ENCODE measurements around the gene VPS13D. TPM values are rescaled to one million over a fixed set of nuclear protein-coding genes. Genes with fewer than 3 reads are reported as not detected.
A peak's percentile ranks its signal among the peaks of the same experiment; 100 is the strongest.

The VPS13D gene
- total RNA-seq, 2 donors from 2014 or later, result 70.1 to 129 TPM

DNA sequence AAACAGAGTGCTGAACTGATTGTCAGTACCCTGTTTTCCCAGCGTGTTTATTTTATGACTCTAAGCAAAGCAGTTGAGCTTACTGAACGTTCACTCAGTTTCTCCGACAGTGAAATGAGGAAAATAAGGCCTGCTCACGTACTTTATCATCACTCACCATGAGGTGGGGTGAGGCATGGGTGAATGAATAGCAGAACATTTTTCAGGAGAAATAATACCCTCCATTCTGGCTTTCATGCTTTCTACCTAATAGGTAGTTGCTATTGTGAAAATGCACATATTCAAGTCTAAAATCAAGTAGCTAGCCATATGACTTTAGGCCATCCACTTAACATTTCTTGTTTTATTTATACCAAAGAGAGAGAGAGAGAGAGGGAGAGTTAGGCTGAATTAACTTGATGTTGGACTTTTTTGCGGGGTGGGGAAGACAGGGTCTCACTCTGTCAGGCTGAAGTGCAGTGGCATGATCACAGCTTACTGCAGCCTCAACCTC, 178.2 kb downstream of the VPS13D start:
- no peaks in the 10 kb centered on the region for H3K27me3 ChIP-seq (replicated peaks; ENCODE audit: insufficient read depth)
- ATAC-seq (ENCODE audit: insufficient number of reproducible peaks, low FRiP score, low read depth), result no peak

GRCh38 chr1:12408662-12409061, 178.8 kb downstream of the VPS13D start:
- H3K27me3 ChIP-seq (replicated peaks; ENCODE audit: insufficient read depth), result no peaks in the 10 kb centered on the region
- DNase-seq (ENCODE audit: low spot score), result no peak
- H3K27ac ChIP-seq, result peak overlapping the region; percentile 67 to 77
- no peak for ATAC-seq (ENCODE audit: insufficient number of reproducible peaks, low FRiP score, low read depth)
- H3K9me3 ChIP-seq, result no peaks in the 10 kb centered on the region
- H3K36me3 ChIP-seq, result peaks cover 6% of the 10 kb centered on the region
- H3K4me3 ChIP-seq, result no peak overlapping the region
- no peak for TF ChIP-seq CTCF (IDR thresholded peaks at IDR 0.05)
- peaks cover 32 to 57% of the 10 kb centered on the region in 2 donors for H3K4me1 ChIP-seq (ENCODE audit: control insufficient read depth in 1 of 2, low read depth in 2 of 2)

More for the DNA sequence above, 178.2 kb downstream of the VPS13D start:
- peaks cover 6% of the 10 kb centered on the region for H3K36me3 ChIP-seq
- no peaks in the 10 kb centered on the region for H3K9me3 ChIP-seq
- H3K27ac ChIP-seq, result peak overlapping the region; percentile 67 to 77
- peaks cover 32 to 57% of the 10 kb centered on the region in 2 donors for H3K4me1 ChIP-seq (ENCODE audit: control insufficient read depth in 1 of 2, low read depth in 2 of 2)
- TF ChIP-seq CTCF (IDR thresholded peaks at IDR 0.05), result no peak
- no peak overlapping the region for H3K4me3 ChIP-seq
- DNase-seq (ENCODE audit: low spot score), result no peak

DNA sequence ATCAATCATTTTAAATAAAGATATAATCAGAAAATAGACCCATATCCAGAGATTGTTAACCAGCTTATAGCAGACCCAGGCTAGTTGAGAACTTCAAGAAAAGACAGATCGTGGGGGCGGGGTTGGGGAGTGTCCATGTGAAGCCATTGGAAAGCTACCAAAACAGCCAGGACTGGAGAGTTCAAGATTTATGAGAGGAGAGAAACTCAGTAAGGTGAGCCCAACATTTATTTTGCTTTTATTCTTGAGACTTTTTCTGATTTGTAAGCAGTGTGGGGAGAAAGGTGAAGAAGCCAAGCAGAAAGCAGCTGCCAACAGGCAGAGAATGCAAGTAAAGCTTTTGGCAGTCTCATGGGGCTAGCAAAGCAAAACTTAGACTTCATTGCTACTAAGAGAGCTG, 179.9 kb downstream of the VPS13D start:
- peaks cover 4% of the 10 kb centered on the region for H3K36me3 ChIP-seq
- H3K27ac ChIP-seq, result peak overlapping the region in 1 of 2 donors; percentile 25
- no peaks in the 10 kb centered on the region for H3K27me3 ChIP-seq (replicated peaks; ENCODE audit: insufficient read depth)
- no peak for ATAC-seq (ENCODE audit: insufficient number of reproducible peaks, low FRiP score, low read depth)
- no peak for DNase-seq (ENCODE audit: low spot score)
- H3K4me1 ChIP-seq (ENCODE audit: control insufficient read depth in 1 of 2, low read depth in 2 of 2), result peaks cover 32 to 57% of the 10 kb centered on the region in 2 donors
- no peak overlapping the region for H3K4me3 ChIP-seq
- TF ChIP-seq CTCF (IDR thresholded peaks at IDR 0.05), result no peak
- H3K9me3 ChIP-seq, result no peaks in the 10 kb centered on the region

DNA sequence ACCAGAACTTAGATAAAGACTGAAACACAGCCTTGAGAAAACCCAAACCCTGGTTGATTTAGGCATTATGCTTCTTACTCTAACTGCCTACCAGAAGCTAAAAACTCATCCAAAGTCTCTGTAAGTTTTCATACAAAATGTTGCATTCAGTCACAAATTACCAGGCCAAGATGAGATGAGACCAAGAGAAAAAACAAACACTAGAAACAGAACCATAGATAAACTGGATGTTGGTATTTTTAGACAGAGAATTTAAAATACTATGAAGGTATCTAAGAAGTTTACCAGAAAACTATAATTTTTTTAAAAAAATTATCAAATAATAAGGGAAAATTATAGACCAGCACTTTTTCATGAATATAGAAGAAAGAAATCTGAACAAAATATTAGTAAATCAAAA, 180.5 kb downstream of the VPS13D start:
- ATAC-seq (ENCODE audit: insufficient number of reproducible peaks, low FRiP score, low read depth) (no peak), DNase-seq (ENCODE audit: low spot score) (no peak)
- H3K9me3 ChIP-seq, result no peaks in the 10 kb centered on the region
- TF ChIP-seq CTCF (IDR thresholded peaks at IDR 0.05), result no peak
- H3K4me3 ChIP-seq, result no peak overlapping the region
- H3K27ac ChIP-seq, result peak overlapping the region in 1 of 2 donors; percentile 25
- peaks cover 31 to 50% of the 10 kb centered on the region in 2 donors for H3K4me1 ChIP-seq (ENCODE audit: control insufficient read depth in 1 of 2, low read depth in 2 of 2)
- no peaks in the 10 kb centered on the region for H3K27me3 ChIP-seq (replicated peaks; ENCODE audit: insufficient read depth)
- H3K36me3 ChIP-seq, result peaks cover 3% of the 10 kb centered on the region

GRCh38 chr1:12411098-12411497, 181.3 kb downstream of the VPS13D start:
- Histone ChIP-seq H3K27ac (no peak overlapping the region), H3K4me3 (no peak overlapping the region), H3K27me3 (replicated peaks; ENCODE audit: insufficient read depth) (no peaks in the 10 kb centered on the region), H3K36me3 (peaks cover 3% of the 10 kb centered on the region), H3K4me1 (ENCODE audit: control insufficient read depth in 1 of 2, low read depth in 2 of 2) (peaks cover 23 to 46% of the 10 kb centered on the region in 2 donors), H3K9me3 (no peaks in the 10 kb centered on the region)
- TF ChIP-seq CTCF (IDR thresholded peaks at IDR 0.05), result no peak
- DNase-seq (ENCODE audit: low spot score), result no peak
- ATAC-seq (ENCODE audit: insufficient number of reproducible peaks, low FRiP score, low read depth), result no peak

All from thoracic aorta (tissue), 2 donors.